ENCODE data around the gene MTCH1.

- TF ChIP-seq POLR2A (IDR thresholded peaks at IDR 0.05) (no peak), CTCF (IDR thresholded peaks at IDR 0.05) (no peak), POLR2AphosphoS5 (IDR thresholded peaks at IDR 0.05) (no peak), EP300 (IDR thresholded peaks at IDR 0.05) (no peak)
These were observed 23.1 kb downstream of the MTCH1 start for GRCh38 chr6:36962874-36963273.

Measured in sigmoid colon (tissue), 4 donors.